DMS153 treated with DMSO at 0.1 percent for 48 hours (cell line): ENCODE results near the gene TRABD.
A peak's percentile ranks its signal among the peaks of the same experiment; 100 is the strongest.

ENCODE experiments used
- DNase-seq: peaks from one replicate; lab custom pipeline; 2025; ENCODE audit not compliant: unreplicated experiment; lab: John Stamatoyannopoulos, UW

The TRABD gene

DNA sequence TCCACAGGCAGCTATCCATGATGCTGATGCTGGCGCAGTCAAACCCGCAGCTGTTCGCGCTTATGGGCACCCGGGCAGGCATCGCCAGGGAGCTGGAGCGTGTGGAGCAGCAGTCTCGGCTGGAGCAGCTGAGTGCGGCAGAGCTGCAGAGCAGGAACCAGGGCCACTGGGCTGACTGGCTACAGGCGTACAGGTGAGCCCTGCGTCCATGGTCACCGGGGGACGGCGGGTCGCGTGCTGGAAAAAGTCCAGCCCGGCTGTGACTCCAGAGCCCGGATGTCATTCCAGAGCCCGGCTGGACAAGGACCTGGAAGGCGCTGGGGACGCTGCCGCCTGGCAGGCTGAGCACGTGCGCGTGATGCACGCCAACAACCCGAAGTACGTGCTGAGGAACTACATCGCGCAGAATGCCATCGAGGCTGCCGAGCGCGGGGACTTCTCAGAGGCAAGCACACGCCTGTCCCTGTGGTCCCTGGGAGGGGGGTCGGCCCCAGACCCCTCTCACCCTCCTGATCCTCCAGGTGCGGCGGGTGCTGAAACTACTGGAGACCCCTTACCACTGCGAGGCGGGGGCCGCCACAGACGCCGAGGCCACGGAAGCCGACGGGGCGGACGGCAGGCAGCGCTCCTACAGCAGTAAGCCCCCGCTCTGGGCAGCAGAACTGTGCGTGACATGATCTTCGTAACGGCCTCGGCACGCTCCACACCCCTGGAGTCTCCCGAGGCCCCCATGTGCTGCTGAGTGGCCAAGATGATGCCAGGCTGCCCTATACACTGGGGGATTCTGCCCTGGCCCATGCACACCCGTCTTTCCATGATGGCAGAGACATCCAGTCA lies 31.2 kb downstream of the TRABD start:
- DNase-seq: no peak

- DNase-seq: no peak
These were observed 31.9 kb downstream of the TRABD start for GRCh38 chr22:50217543-50218152.

DNA sequence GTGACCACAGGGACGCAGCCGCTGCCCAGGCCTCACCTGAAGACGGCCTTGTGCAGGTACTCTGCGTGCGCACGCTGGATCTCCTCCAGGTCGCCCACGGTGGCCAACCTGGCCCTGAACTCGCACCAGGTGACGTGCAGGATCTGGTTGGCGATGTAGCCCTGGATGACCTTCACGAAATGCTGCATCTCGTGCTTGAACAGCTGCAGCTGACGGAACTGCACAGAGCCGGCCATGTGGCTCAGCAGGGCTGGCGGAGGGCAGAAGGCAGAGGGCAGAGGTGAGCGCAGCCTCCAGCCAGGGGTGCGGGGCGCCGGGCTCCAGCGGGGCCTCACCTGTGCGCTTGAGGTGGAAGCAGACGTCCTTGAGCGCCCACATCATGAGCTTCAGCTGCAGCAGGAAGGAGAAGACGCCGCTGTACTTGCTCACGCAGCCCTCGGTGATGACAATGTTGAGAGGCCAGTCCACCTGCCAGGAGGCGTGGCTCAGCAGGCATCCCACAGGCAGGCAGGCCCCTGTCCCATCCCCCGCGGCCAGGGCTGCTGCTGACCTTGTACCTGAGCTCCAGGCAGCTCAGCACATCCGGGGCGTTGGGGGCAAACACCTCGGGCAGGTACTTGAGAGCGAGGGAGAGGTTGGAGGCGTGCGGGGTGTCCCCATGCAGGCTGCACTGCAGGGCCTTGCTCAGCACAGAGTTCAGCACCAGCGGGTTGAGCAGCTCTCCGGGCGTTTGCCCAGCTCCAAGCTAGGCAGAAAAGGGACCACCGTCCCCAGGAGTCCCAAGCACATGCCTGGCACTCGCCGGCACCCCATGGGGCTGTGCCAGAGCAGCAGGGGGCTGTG lies 32.7 kb downstream of the TRABD start:
- DNase-seq: no peak

DNA sequence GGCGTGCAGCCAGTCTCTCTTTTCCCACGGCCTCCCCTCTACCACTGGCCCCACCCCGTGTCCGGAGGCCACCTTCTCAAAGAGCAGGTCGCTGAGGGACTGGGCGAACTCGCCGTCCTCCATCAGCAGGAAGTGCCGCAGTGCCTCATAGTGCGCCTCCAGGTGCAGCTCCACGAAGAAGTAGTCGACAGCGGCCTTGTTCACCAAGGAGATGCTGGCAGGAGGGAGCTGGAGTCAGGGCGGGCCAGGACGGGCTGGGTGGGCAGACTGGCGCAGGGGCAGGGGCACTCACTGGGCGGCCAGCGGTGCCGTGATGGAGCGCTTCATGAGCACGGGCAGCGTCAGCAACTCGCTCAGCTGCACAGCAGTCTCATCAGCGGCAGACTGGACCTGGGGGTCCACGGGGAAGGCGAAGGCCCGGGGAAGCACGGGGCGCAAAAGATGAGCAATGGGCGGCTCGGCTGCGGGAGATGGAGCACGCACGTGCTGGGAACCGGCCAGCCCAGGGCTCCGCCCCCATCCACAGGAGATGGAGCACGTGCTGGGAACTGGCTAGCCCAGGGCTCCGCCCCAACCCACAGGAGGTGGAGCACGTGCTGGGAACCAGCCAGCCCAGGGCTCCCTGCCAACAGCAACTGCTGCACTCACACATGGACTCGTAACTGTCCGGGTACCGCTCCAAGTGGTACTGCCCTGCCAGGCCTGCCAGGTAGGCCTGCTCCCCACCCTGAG lies 33.4 kb downstream of the TRABD start:
- DNase-seq: peak; percentile 41

GRCh38 chr22:50219800-50220602 lies 34.3 kb downstream of the TRABD start:
- DNase-seq: no peak

GRCh38 chr22:50220603-50221409 lies 35.1 kb downstream of the TRABD start:
- DNase-seq: no peak

GRCh38 chr22:50221410-50222300 lies 35.9 kb downstream of the TRABD start:
- no peak for DNase-seq

DNA sequence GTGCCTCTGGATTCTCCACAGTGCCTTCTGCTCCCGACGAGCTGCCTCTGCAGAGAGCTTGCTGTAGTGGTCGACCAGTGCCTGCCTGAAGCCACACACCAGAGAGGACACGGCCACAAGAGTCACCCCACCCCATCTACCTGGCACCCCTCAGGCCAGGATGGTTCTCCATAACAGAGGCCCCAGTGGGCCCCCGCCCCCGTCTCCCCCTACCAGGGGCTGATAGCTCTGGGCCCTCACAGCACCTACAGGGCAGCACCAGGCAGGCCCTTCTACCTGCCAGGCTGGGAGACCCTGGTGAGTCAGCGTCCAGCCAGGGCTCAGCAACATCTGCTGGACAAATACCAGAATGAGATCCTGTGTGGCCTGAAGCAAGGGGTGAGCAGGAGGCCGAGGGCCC lies 36.8 kb downstream of the TRABD start:
- no peak for DNase-seq

DNA sequence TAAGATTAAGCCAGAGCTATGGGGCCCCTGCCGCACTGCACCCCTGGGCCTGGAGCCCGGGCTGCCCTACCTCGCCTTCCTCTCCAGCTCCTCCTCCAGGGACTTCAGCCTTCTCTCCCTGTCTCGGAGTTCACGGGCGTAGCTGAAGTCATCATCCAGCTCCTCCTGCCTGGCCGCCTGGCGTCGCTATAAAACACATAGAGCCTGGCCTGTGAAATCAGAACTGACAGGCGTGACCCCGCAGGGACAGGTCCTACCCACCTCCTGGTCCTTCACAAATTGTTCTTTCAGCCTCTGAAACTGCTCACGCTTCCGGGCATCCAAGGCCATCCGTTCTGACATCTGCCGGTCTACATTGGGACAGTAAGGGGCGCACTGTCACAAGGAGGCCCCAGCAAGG lies 38.4 kb downstream of the TRABD start:
- DNase-seq: no peak

DNA sequence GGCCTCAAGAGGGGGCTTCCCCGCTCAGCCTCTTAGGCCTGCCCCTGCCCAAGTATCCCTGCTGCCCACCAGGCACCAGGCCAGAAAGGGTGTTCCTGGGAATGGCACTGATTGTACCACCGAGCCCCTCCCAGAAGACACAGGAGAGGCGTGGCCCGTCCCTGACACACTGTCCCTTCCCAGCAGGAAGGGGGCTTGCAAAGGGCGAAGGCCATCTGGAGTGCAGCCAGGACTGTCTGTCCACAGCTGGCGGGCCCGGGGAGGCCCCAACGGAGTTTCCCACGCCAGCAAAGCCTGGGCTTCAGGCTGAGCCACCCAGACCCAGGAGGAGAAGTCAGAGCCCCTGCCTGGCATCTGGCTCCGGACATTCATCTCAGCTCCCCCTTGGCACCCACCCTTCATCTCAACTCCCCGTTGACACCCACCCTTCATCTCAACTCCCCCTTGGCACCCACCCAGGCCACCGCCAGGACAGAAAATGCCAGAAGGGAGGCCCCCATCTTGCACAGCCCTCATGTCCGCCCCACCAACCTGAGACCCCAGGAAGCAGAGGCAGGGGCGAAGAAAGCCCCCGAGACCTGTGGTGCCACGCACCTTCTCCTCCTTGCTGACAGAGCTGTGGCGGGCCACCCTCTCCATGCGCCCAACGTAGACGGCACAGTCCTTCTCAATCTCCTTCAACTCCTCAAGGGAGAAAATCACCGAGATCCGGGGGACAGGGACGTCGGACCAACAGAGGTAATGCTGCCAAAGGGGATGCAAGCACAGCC lies 39.7 kb downstream of the TRABD start:
- DNase-seq: no peak

GRCh38 chr22:50226063-50226874 lies 40.6 kb downstream of the TRABD start:
- no peak for DNase-seq

DNA sequence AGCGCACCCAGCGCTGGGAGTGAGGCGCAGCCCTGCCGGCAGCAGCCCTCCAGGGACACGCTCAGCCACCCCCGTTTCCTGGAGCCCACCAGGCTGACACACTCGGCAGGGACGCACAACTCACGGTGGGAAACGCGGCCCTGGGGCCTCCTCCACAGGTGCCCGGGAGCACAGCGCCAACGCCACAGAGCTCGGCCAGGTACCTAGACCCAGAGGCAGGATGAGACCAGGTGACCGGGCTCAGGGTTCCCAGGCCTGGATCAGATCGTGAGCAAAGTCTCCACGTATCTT lies 41.1 kb downstream of the TRABD start:
- no peak for DNase-seq

DNA sequence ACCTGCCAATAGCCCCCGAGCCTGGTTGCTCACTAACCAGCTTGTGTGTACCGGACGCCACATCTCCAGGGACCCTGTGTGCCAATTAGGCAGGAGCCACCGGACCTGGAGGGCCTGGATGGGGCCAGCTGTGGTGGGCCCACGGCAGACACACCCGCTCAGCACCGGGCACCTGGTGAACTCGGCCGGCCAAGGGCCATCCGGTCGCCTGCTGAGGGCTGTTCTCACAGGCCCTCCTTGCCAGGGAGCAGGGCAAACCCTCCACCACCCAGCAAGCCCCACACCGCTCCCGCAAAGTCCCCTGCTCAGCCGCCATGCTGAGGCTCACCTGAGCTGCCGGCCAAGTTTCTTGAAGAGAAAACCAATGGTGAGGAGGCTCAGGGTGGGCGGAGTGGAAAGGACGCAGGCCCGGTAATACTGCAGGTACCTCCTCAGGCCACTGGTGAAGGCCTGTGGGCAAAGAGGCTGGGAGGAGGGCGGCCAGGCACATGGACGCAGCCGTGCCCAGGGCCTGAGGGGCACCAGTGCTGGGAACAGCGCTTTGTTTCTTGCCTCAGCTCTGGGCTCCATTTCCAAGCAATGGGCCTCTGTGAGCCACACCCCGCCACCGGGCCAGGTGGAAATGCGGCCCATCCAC lies 42.0 kb downstream of the TRABD start:
- DNase-seq: no peak

DNA sequence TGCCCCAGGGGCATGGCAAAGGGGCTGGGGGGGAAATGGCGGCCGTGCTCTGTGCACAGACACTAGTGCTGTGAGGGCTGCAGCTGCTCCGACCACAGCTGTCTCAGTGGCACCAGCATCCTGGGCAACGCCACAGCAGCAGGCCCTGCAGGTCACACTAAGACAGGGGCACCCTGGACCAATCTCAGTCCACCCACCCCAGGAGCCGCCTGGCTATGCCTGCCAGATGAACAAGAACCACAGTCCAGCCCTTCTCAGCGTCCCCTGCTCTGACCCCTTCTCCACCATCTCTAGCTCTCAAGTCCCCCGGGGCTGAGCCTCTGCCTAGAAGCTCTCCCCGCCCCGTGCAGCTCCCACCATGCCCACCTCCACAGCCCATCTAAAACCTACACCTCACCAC lies 42.7 kb downstream of the TRABD start:
- DNase-seq: no peak

GRCh38 chr22:50229370-50229769 lies 43.7 kb downstream of the TRABD start:
- no peak for DNase-seq

DNA sequence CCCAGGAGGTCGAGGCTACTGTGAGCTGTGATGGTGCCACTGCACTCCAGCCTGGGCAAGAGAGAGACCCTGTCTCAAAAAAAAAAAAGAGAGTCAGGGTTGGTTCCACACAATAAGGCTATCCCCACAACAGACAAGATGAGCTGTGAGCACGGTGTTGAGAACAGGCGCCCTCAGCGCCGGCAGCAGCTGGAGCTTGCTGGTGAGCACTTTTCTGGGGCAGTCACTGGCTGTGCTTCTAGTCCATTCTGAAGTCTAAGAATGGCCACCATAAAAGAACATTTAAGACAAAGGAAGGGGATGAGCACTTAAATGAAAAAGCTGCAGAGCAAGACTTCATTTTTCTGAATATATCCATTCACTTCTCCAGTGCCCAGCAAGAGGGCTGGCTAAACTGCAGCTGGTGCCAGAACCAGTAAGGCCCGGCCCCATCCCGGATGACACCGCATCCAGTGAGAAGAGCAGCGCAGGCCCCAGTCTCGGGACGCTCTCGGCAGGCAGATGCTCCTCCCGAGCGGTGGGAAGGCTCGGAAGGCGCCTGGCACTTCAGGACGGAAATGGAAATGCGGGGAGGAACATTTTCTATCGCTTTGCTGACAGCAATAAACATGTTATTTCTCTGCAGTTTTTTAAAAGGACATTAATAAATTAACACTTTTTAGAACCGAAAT lies 46.9 kb downstream of the TRABD start:
- no peak for DNase-seq
